Thyroid gland (tissue), 4 donors: Measurements from ENCODE around the gene ACSM6.

Experiments used
- POLR2A ChIP-seq, 2 donors: fragments of 450-650 bp; IDR thresholded peaks; one replicate each; pipeline ENCODE4 v1.6.1; 2017; ENCODE audit warnings: antibody characterized with exemption in 2 of 2, mild to moderate bottlenecking in 2 of 2, moderate library complexity in 1 of 2
- TF ChIP-seq, protein P1 (sequence below), 6 experiments: fragments of 200-600 bp in 3 of 6; fragments of 450-650 bp in 3 of 6; sonication (generic) in 3 of 6; IDR thresholded peaks; one replicate each; pipeline ENCODE4 v1.5.1; 2016 to 2019; ENCODE audit warnings: antibody characterized with exemption in 6 of 6, mild to moderate bottlenecking in 2 of 6, inconsistent platforms in 1 of 6, moderate library complexity in 1 of 6

DNA sequence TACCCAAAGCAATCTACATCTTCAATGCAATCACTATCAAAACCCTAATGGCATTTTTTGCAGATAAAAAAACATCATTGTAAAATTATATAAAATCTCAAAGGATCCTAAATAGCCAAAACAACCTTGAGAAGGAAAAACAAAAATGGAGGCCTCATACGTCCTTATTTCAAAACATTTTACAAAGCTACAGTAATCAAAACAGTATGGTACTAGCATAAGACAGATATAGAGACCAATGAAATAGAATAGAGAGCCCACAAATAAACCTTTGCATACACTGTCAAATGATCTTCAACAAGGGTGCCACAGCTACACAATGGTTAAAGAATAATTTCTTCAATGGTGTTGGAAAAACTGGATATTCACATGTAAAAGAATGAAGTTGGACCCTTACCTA lies 62.2 kb downstream of the ACSM6 start:
- TF ChIP-seq, protein P1, sequence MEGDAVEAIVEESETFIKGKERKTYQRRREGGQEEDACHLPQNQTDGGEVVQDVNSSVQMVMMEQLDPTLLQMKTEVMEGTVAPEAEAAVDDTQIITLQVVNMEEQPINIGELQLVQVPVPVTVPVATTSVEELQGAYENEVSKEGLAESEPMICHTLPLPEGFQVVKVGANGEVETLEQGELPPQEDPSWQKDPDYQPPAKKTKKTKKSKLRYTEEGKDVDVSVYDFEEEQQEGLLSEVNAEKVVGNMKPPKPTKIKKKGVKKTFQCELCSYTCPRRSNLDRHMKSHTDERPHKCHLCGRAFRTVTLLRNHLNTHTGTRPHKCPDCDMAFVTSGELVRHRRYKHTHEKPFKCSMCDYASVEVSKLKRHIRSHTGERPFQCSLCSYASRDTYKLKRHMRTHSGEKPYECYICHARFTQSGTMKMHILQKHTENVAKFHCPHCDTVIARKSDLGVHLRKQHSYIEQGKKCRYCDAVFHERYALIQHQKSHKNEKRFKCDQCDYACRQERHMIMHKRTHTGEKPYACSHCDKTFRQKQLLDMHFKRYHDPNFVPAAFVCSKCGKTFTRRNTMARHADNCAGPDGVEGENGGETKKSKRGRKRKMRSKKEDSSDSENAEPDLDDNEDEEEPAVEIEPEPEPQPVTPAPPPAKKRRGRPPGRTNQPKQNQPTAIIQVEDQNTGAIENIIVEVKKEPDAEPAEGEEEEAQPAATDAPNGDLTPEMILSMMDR (IDR thresholded peaks at IDR 0.05): no peak
- TF ChIP-seq POLR2A (IDR thresholded peaks at IDR 0.05): no peak
